GM12872 (cell line): ENCODE data around the gene MCM8.

Experiments used
- TF ChIP-seq, protein P1 (sequence below): IDR thresholded peaks from 3 replicates; pipeline ENCODE4 v1.5.1; 2011; ENCODE audit warnings: low read depth, mild to moderate bottlenecking, low read length, moderate library complexity; ENCODE audit not compliant: insufficient read depth

Gene MCM8

DNA sequence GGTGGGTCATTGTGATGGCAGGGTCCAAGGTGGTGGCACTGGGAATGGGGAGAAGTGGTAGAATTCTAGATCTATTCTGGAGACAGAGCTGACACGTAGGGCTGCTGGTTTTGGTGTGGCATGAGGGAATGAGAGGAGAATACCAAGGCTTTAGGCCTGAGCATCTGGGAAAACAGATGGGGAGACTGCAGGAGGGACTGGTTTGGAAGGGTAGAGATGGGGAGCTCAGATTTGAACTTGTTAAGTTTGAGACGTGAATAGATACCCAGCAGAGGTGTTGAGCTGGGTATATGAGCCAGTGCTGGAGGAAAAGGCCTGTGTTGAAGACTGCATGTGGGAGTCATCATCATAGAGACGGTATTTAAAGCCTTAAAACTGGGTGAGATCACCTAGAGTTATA lies 17.7 kb upstream of the MCM8 start:
- TF ChIP-seq, protein P1, sequence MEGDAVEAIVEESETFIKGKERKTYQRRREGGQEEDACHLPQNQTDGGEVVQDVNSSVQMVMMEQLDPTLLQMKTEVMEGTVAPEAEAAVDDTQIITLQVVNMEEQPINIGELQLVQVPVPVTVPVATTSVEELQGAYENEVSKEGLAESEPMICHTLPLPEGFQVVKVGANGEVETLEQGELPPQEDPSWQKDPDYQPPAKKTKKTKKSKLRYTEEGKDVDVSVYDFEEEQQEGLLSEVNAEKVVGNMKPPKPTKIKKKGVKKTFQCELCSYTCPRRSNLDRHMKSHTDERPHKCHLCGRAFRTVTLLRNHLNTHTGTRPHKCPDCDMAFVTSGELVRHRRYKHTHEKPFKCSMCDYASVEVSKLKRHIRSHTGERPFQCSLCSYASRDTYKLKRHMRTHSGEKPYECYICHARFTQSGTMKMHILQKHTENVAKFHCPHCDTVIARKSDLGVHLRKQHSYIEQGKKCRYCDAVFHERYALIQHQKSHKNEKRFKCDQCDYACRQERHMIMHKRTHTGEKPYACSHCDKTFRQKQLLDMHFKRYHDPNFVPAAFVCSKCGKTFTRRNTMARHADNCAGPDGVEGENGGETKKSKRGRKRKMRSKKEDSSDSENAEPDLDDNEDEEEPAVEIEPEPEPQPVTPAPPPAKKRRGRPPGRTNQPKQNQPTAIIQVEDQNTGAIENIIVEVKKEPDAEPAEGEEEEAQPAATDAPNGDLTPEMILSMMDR, result no peak

DNA sequence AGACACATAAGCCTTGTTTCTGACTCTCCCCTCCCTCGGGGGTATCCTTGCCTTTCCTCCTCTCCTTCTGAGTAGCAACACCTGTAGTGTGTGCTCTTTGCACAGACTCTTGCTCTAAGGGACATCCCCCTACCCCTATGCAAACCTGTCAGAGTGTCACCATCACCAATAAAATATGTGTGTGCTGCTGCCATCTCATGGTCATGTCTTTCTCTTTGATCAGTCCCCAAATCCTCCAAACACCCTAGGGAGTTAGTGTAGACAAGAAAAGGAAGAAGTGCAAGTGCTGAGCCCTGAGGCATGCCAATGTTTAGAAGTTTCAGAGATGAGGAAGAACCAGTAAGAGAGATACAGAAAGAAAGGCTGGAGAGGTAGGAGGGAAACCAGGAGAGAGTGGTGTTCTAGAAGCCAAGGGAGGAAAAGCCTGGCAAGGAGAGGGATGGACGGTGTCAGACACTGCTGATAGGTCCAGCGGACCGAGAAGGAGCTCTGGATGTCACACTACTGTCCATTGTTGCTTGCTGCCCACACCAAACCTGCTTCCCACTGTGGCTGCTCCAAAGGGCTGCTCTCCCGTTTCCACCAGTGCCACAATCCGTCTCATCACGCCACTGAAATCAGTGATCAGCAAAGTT lies 16.5 kb upstream of the MCM8 start:
- TF ChIP-seq, protein P1, result peak; percentile 31; the same call in 2 of the 3 replicates

DNA sequence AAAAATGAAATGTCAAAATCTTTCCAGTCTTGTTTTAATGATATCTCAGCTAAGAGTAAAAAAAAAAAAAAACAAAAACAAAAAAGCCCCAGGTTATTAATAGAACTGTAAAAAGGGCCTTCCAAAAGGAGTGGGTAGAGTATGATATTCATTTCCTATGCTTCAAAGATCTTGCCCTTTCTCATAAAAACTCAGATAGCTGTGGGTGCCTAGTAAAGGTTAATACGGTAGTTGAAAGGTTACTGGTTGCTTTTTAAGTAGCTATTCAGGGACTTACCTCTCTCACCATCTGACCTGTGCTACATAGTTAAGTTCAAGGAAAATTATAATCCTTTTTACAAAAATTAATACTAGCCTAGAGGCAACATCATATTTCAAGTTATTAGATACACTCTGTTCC lies 15.1 kb upstream of the MCM8 start:
- TF ChIP-seq, protein P1, result no peak

DNA sequence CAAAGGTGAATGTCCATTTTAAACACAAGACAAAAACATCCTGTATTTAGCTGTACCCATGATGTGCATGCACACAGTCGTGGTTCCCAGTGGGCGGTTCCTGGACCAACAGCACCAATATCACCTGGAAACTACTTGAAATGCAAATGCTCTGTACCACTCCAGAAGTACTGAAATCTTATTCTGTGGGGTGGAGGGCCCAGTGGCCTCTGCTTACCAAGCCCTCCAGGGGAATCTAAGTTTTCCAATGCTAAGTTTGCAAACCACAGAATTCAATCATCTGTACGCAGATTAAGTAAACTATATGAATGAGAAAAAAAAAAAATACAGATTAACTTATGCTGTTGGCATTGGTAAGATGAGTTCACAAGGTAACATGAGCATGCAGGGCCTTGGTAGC lies 14.2 kb upstream of the MCM8 start:
- TF ChIP-seq, protein P1, result no peak

DNA sequence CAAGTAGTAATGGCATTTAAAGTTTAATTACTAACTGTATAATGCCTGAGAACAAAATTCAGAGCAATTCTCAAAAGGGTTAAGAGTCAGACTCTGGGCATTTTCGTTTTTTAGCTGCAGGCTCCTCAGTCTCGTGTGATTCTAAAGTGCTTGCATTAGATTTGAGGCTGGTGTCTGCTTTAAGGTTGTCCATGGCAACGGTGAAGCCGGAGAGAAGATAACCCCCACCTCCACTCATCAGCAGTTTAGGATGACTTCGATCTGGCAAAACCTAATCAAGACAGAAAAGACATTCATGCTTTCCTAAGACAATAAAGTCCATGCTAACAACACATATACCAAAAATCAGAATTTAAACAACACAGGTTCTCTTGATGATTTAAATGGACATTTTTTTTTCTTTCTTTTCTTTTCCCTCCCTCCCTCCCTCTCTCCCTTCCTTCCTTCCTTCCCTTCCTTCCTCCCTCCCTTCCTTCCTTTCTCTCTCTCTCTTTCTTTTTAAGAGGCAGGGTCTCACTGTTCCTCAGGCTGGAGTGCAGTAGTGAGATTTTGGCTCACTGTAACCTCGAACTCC lies 11.9 kb upstream of the MCM8 start:
- TF ChIP-seq, protein P1, result no peak

DNA sequence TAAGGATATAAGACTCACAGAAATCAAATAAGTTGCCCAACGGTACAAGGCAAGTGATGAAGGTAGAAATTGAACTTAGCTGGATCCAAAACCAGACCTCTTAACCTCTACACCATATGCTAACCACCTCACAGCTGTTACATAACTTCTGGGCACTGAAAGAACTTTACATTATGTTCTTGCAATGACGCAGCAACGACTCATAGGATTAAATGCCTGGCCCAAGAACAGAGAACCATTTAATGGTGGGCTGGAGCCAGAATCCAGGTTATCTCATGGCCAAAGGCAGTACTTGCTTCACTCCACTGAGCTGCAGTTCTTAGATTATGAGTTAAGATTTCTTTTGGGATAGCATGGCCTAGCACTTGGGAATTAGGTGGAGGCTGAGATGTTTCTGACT lies 4.5 kb upstream of the MCM8 start:
- TF ChIP-seq, protein P1, result no peak

DNA sequence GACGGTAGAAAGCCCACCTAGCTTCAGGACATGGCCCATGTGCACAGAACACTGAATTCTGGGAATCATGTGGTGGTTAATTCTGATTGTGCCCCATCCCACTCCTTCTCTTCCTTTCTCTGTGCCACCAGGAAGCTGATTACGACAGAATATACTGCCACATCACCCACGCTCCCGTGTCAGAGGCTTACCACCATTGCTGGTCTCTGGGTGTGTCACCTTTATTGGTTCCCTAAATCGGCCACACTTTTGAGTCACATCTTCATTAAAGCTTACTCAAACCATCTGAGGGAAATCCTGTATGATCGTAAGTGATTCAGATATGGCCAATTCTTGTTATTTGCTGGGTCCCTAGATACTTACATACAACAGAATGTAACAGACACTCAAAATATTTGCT lies 3.2 kb upstream of the MCM8 start:
- TF ChIP-seq, protein P1, result no peak
